Fibroblast of lung (primary cell): ENCODE results near the gene STAC. TPM values are rescaled to one million over a fixed set of nuclear protein-coding genes. Genes with fewer than 3 reads are reported as not detected.
"Not testable (repeated sequence)": the region's sequence is repeated elsewhere in the genome, so short reads cannot be mapped to it uniquely, and the experiment has no call there.

Experiments
- DNase-seq, 2 donors: peaks; one replicate each; pipeline versions ENCODE4 v3.0.0 to v3.0.0-alpha.2; 2010; ENCODE audit warnings: low read depth in 2 of 2
- H2AFZ ChIP-seq: 2 replicates; pipeline ENCODE4 v1.5.1; 2012; ENCODE audit warnings: low read length, control low read depth, inconsistent platforms
- H3K27ac ChIP-seq: 2 replicates; pipeline ENCODE4 v1.5.1; 2011; ENCODE audit warnings: low read length, control low read depth; ENCODE audit not compliant: insufficient read depth
- H3K27me3 ChIP-seq: 2 replicates; pipeline ENCODE4 v1.5.1; 2011; ENCODE audit warnings: mild to moderate bottlenecking, low read length; ENCODE audit not compliant: control insufficient read depth, insufficient read depth
- H3K36me3 ChIP-seq: 2 replicates; pipeline ENCODE4 v1.5.1; 2011; ENCODE audit warnings: low read length; ENCODE audit not compliant: control insufficient read depth, insufficient read depth
- H3K4me1 ChIP-seq: 2 replicates; pipeline ENCODE4 v1.5.1; 2011; ENCODE audit warnings: low read length; ENCODE audit not compliant: control insufficient read depth, insufficient read depth; ENCODE audit errors: extremely low read depth
- H3K4me2 ChIP-seq: 2 replicates; pipeline ENCODE4 v1.5.1; 2011; ENCODE audit warnings: low read length, control low read depth; ENCODE audit not compliant: insufficient read depth; ENCODE audit errors: extremely low read depth
- H3K4me3 ChIP-seq, 4 experiments: fragments of 200-600 bp in 1 of 4; sonication (generic) in 1 of 4; replicated peaks in 1 of 4; 2 replicates each; pipeline ENCODE4 v1.5.1; 2011 to 2016; ENCODE audit warnings: low read length in 4 of 4, low read depth in 3 of 4, mild to moderate bottlenecking in 3 of 4, control low read depth in 2 of 4, inconsistent platforms in 1 of 4, mixed read lengths in 1 of 4; ENCODE audit not compliant: insufficient read depth in 1 of 4; ENCODE audit errors: control extremely low read depth in 1 of 4
- H3K79me2 ChIP-seq: 2 replicates; pipeline ENCODE4 v1.5.1; 2012; ENCODE audit warnings: mild to moderate bottlenecking, low read length, inconsistent platforms; ENCODE audit not compliant: control insufficient read depth, insufficient read depth
- H3K9ac ChIP-seq: 2 replicates; pipeline ENCODE4 v1.5.1; 2011; ENCODE audit warnings: mild to moderate bottlenecking, low read length, control low read depth; ENCODE audit not compliant: insufficient read depth
- H3K9me3 ChIP-seq: 2 replicates; pipeline ENCODE4 v1.5.1; 2012; ENCODE audit warnings: low read depth, low read length; ENCODE audit not compliant: control insufficient read depth, insufficient read depth
- H4K20me1 ChIP-seq: 2 replicates; pipeline ENCODE4 v1.5.1; 2011; ENCODE audit warnings: low read length; ENCODE audit not compliant: control insufficient read depth, insufficient read depth; ENCODE audit errors: extremely low read depth
- EZH2 ChIP-seq: IDR thresholded peaks from 2 replicates; pipeline ENCODE4 v1.5.1; 2012; ENCODE audit warnings: low read length, control low read depth, mild to moderate bottlenecking; ENCODE audit errors: missing control alignments
- polyA plus RNA-seq, 2 donors: library from polyadenylated mRNA; depleted of rRNA in 1 of 2; stranded (reverse) in 1 of 2; unstranded in 1 of 2; fragments of >200 nt; gene quantifications; 2 replicates each; pipeline ENCODE4 v1.2.1, GENCODE V29; 2011 to 2012; ENCODE audit warnings: missing spikeins in 1 of 2
- total RNA-seq: library from RNA; depleted of rRNA; stranded (reverse); fragments of >200 nt; gene quantifications from 2 replicates; pipeline ENCODE4 v1.2.1, GENCODE V29; 2014
- TF ChIP-seq, protein P1 (sequence below), 2 donors: IDR thresholded peaks in 1 of 2; conservative IDR thresholded peaks in 1 of 2; 1 replicate in 1 of 2; 2 replicates in 1 of 2; pipeline ENCODE4 v1.5.1; 2011 to 2012; ENCODE audit warnings: low read length in 2 of 2, control low read depth in 1 of 2, inconsistent platforms in 1 of 2, low read depth in 1 of 2, mild to moderate bottlenecking in 1 of 2

Gene STAC
- total and polyA plus RNA-seq, 2 donors (not counting 1 experiment from before 2014, with no cell fraction given): 6.8 to 7.4 TPM

DNA sequence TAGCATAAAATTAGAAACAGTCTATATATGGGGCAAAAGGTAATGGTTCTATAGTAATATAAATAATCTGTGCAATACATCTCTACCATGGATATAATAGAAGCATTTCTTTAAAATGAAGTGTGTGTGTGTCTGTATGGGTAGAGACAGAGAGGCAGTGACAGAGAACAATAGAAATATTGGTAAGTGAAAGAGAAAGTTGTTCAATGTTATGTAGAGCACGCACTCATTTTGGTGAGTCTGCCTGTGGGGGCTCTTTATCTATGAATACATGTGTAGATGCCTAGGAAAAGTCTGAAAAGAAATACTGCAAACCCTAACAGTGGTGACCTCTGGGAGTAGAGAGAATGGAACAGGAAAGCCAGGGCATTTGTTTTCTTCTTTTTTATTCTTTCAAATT, 182.6 kb downstream of the STAC start:
- H3K27ac ChIP-seq: no peak overlapping the region
- DNase-seq: no peak
- no peak for TF ChIP-seq EZH2
- TF ChIP-seq, protein P1, sequence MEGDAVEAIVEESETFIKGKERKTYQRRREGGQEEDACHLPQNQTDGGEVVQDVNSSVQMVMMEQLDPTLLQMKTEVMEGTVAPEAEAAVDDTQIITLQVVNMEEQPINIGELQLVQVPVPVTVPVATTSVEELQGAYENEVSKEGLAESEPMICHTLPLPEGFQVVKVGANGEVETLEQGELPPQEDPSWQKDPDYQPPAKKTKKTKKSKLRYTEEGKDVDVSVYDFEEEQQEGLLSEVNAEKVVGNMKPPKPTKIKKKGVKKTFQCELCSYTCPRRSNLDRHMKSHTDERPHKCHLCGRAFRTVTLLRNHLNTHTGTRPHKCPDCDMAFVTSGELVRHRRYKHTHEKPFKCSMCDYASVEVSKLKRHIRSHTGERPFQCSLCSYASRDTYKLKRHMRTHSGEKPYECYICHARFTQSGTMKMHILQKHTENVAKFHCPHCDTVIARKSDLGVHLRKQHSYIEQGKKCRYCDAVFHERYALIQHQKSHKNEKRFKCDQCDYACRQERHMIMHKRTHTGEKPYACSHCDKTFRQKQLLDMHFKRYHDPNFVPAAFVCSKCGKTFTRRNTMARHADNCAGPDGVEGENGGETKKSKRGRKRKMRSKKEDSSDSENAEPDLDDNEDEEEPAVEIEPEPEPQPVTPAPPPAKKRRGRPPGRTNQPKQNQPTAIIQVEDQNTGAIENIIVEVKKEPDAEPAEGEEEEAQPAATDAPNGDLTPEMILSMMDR (conservative IDR thresholded peaks at IDR 0.05 in 1 of 2, IDR thresholded peaks at IDR 0.05 in 1 of 2; ENCODE audit: low read depth in 1 of 2, low read length in 2 of 2): no peak
- no peak overlapping the region for H2AFZ ChIP-seq
- H3K4me1 ChIP-seq: no peaks in the 10 kb centered on the region
- no peaks in the 10 kb centered on the region for H3K9me3 ChIP-seq
- no peak overlapping the region for H3K4me3 ChIP-seq
- no peaks in the 10 kb centered on the region for H3K36me3 ChIP-seq
- no peak overlapping the region for H3K4me2 ChIP-seq
- no peak overlapping the region for H3K9ac ChIP-seq
- no peaks in the 10 kb centered on the region for H3K79me2 ChIP-seq
- H4K20me1 ChIP-seq: no peaks in the 10 kb centered on the region
- no peaks in the 10 kb centered on the region for H3K27me3 ChIP-seq

DNA sequence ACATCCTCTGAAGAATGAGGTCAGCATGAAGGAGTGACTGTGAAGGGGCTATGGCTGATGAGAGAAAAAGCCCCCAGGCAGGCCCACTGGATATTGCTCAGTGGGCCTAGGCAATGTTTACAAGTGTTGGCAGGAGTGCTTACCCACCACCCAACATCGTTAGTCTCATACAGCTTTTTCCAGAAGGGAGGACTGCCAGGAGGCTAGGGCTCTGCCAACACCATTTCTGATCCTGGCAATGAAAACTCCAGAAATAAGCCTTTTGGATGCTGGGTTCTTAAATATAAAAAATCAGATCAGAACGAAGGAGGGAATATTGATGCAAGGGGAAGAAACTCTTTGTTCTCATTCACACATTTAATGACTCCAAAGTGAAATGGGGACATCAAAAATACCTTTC, 194.9 kb downstream of the STAC start:
- Histone ChIP-seq H2AFZ (no peak overlapping the region), H4K20me1 (no peaks in the 10 kb centered on the region), H3K4me2 (no peak overlapping the region), H3K9me3 (no peaks in the 10 kb centered on the region), H3K27me3 (no peaks in the 10 kb centered on the region), H3K79me2 (no peaks in the 10 kb centered on the region), H3K27ac (no peak overlapping the region), H3K36me3 (no peaks in the 10 kb centered on the region), H3K4me1 (no peaks in the 10 kb centered on the region), H3K9ac (no peak overlapping the region), H3K4me3 (no peak overlapping the region)
- TF ChIP-seq, protein P1 (conservative IDR thresholded peaks at IDR 0.05 in 1 of 2, IDR thresholded peaks at IDR 0.05 in 1 of 2; ENCODE audit: low read depth in 1 of 2, low read length in 2 of 2): no peak
- no peak for TF ChIP-seq EZH2
- no peak for DNase-seq

GRCh38 chr3:36578418-36578817, 198.1 kb downstream of the STAC start:
- H4K20me1 ChIP-seq, H3K27me3 ChIP-seq, H3K4me1 ChIP-seq, DNase-seq, H3K4me2 ChIP-seq, H3K79me2 ChIP-seq, H3K9me3 ChIP-seq, H2AFZ ChIP-seq, H3K4me3 ChIP-seq, H3K27ac ChIP-seq, H3K9ac ChIP-seq, H3K36me3 ChIP-seq: not testable (repeated sequence)

DNA sequence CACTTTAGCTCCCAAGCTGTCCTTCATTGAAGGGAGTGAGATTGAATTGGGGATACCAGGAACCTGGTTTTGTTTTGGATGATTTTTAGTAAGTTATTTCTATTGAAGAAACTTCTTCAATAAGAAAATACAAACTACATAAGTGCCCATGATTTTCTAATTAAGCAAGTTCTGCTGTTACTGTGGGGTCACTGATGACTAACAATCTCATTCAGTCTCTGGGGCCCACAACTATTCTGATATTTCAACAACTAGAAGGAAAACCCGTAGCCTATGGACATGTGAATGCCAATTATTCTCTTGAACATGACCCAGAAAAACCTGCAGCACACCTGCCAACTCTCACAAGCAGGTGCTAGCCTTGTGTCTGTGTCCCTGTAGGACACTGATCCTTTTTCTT, 199.4 kb downstream of the STAC start:
- H2AFZ ChIP-seq: no peak overlapping the region
- DNase-seq: no peak
- H3K27me3 ChIP-seq: no peaks in the 10 kb centered on the region
- no peak overlapping the region for H3K4me3 ChIP-seq
- TF ChIP-seq EZH2: no peak
- TF ChIP-seq, protein P1 (conservative IDR thresholded peaks at IDR 0.05 in 1 of 2, IDR thresholded peaks at IDR 0.05 in 1 of 2; ENCODE audit: low read depth in 1 of 2, low read length in 2 of 2): no peak
- H4K20me1 ChIP-seq: no peaks in the 10 kb centered on the region
- H3K79me2 ChIP-seq: no peaks in the 10 kb centered on the region
- no peak overlapping the region for H3K27ac ChIP-seq
- no peaks in the 10 kb centered on the region for H3K4me1 ChIP-seq
- no peaks in the 10 kb centered on the region for H3K9me3 ChIP-seq
- H3K4me2 ChIP-seq: no peak overlapping the region
- H3K9ac ChIP-seq: no peak overlapping the region
- H3K36me3 ChIP-seq: no peaks in the 10 kb centered on the region
